ENCODE data around the gene SLC6A11.

The SLC6A11 gene

GRCh38 chr3:10954740-10955139 lies 138.7 kb downstream of the SLC6A11 start:
- intact Hi-C loops (cut with DNase I; ENCODE audit: low total_unique reads) = no loop called here
- Histone ChIP-seq H3K36me3 (no peaks in the 10 kb centered on the region), H3K4me1 (peaks cover 0 to 7% (median 0%) of the 10 kb centered on the region in 4 donors), H3K27me3 (peaks cover 0 to 8% of the 10 kb centered on the region in 2 donors), H3K9me3 (no peaks in the 10 kb centered on the region), H3K27ac (no peak overlapping the region), H3K4me3 (no peak overlapping the region)
- no peak for DNase-seq
- TF ChIP-seq, protein P1, sequence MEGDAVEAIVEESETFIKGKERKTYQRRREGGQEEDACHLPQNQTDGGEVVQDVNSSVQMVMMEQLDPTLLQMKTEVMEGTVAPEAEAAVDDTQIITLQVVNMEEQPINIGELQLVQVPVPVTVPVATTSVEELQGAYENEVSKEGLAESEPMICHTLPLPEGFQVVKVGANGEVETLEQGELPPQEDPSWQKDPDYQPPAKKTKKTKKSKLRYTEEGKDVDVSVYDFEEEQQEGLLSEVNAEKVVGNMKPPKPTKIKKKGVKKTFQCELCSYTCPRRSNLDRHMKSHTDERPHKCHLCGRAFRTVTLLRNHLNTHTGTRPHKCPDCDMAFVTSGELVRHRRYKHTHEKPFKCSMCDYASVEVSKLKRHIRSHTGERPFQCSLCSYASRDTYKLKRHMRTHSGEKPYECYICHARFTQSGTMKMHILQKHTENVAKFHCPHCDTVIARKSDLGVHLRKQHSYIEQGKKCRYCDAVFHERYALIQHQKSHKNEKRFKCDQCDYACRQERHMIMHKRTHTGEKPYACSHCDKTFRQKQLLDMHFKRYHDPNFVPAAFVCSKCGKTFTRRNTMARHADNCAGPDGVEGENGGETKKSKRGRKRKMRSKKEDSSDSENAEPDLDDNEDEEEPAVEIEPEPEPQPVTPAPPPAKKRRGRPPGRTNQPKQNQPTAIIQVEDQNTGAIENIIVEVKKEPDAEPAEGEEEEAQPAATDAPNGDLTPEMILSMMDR (IDR thresholded peaks at IDR 0.05) = no peak

GRCh38 chr3:10955711-10956453 lies 139.9 kb downstream of the SLC6A11 start:
- Histone ChIP-seq H3K9me3 (no peaks in the 10 kb centered on the region), H3K27ac (no peak overlapping the region), H3K4me1 (peaks cover 0 to 7% (median 0%) of the 10 kb centered on the region in 4 donors), H3K4me3 (no peak overlapping the region), H3K36me3 (no peaks in the 10 kb centered on the region), H3K27me3 (peaks cover 0 to 8% of the 10 kb centered on the region in 2 donors)
- TF ChIP-seq, protein P1 (IDR thresholded peaks at IDR 0.05) = no peak
- intact Hi-C loops (cut with DNase I; ENCODE audit: low total_unique reads) = no loop called here
- no peak for DNase-seq

GRCh38 chr3:10956531-10956930 lies 140.5 kb downstream of the SLC6A11 start:
- no peak for DNase-seq
- intact Hi-C loops (cut with DNase I; ENCODE audit: low total_unique reads) = no loop called here
- H3K27ac ChIP-seq = no peak overlapping the region
- H3K4me3 ChIP-seq = no peak overlapping the region
- H3K27me3 ChIP-seq = peaks cover 0 to 8% of the 10 kb centered on the region in 2 donors
- TF ChIP-seq, protein P1 (IDR thresholded peaks at IDR 0.05) = no peak
- no peaks in the 10 kb centered on the region for H3K9me3 ChIP-seq
- H3K36me3 ChIP-seq = no peaks in the 10 kb centered on the region
- H3K4me1 ChIP-seq = peaks cover 0 to 7% (median 0%) of the 10 kb centered on the region in 4 donors

DNA sequence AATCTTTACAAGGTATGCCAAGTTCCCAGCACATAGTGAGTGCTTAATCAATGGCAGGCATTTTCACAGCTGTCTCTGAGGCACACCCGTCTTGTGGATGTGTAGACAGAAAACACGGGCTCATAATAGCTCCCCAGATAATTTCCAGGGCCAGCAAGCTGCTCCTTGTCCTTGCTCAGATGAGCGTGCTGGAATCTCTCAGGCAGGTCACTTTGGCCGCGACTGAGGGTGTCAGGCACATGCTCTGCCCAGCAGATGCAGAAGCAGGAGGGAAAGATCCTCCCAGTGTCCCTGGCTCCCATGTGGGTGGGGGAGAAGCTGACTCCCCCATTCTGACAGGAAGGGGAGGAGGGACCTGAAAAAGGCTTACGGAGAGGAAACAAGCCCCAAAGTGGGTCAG lies 141.0 kb downstream of the SLC6A11 start:
- no peak for DNase-seq
- no peak overlapping the region for H3K27ac ChIP-seq
- intact Hi-C loops (cut with DNase I; ENCODE audit: low total_unique reads) = no loop called here
- peaks cover 0 to 7% (median 0%) of the 10 kb centered on the region in 4 donors for H3K4me1 ChIP-seq
- H3K9me3 ChIP-seq = no peaks in the 10 kb centered on the region
- TF ChIP-seq, protein P1 (IDR thresholded peaks at IDR 0.05) = no peak
- peaks cover 0 to 8% of the 10 kb centered on the region in 2 donors for H3K27me3 ChIP-seq
- no peaks in the 10 kb centered on the region for H3K36me3 ChIP-seq
- H3K4me3 ChIP-seq = no peak overlapping the region

DNA sequence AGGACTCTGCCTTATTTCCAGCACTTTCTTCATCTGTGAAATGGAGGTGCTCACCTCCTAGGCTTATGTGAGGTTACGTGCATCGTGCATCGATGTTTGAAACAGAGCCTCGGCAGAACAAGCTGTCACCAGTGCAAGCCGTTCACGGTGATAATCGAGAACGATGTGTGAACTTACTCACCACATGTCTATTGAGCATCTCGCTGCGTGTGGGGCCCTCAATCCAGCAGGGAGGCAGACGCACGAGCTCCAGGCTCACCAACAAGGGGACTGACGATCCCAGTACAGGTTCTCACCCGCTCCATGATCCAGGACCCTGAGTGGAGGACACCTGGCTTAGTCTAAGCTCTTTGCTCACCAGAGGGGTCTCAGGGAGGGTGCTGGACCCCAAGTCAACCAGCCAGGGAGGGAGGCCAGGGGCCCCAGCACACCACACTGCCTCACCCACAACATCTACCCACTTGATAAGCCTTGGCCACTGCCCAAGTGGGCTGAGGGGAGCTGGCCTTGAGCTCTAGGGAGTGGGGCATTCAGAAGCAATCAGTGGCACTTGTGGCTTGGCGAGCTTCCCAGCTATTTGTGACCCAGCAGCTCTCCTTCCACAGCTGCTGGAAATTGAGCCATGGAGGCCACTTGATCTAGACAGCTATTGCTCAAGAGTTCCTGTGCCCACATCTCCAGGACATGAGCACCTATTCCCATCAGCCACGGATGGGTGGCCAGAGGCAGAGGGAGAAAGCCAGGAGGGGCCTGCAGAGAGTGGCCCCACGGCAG lies 142.1 kb downstream of the SLC6A11 start:
- intact Hi-C loops (cut with DNase I; ENCODE audit: low total_unique reads) = no loop called here

More for the DNA sequence above, 142.1 kb downstream of the SLC6A11 start:
- Histone ChIP-seq H3K4me3 (no peak overlapping the region), H3K4me1 (peaks cover 0 to 7% (median 0%) of the 10 kb centered on the region in 4 donors), H3K36me3 (no peaks in the 10 kb centered on the region), H3K27me3 (no peaks in the 10 kb centered on the region), H3K27ac (no peak overlapping the region), H3K9me3 (no peaks in the 10 kb centered on the region)
- TF ChIP-seq, protein P1 (IDR thresholded peaks at IDR 0.05) = no peak
- no peak for DNase-seq

All from tibial artery (tissue), 4 donors.